GM12878 (cell line): ENCODE data around the gene LGALS1. TPM values are rescaled to one million over a fixed set of nuclear protein-coding genes. Genes with fewer than 3 reads are reported as not detected.

ENCODE experiments used
- CEBPB ChIP-seq, 2 experiments: fragments of 150-350 bp in 1 of 2; IDR thresholded peaks; 2 replicates each; pipeline ENCODE4 v1.6.1; 2012 to 2014; ENCODE audit warnings: low read depth in 2 of 2, low read length in 2 of 2, borderline replicate concordance in 1 of 2, inconsistent platforms in 1 of 2
- EGR1 ChIP-seq, 2 experiments: IDR thresholded peaks; 1 replicate in 1 of 2; 2 replicates in 1 of 2; pipeline ENCODE4 v1.6.1; 2011 to 2012; ENCODE audit warnings: low read depth in 2 of 2, low read length in 2 of 2, borderline replicate concordance in 1 of 2, mild to moderate bottlenecking in 1 of 2, moderate library complexity in 1 of 2
- KLF5 ChIP-seq: fragments of 450-650 bp; IDR thresholded peaks from 2 replicates; pipeline ENCODE4 v1.6.1; 2014; ENCODE audit warnings: mild to moderate bottlenecking; ENCODE audit not compliant: partially characterized antibody
- POLR2A ChIP-seq: IDR thresholded peaks from 2 replicates; pipeline ENCODE4 v1.6.1; 2011; ENCODE audit warnings: low read depth, mild to moderate bottlenecking, low read length
- RAD21 ChIP-seq: IDR thresholded peaks from 2 replicates; pipeline ENCODE4 v1.6.1; 2011; ENCODE audit warnings: mild to moderate bottlenecking, low read depth, low read length, moderate library complexity; ENCODE audit not compliant: insufficient read depth
- SIX5 ChIP-seq: IDR thresholded peaks from 2 replicates; pipeline ENCODE4 v1.6.1; 2011; ENCODE audit warnings: mild to moderate bottlenecking, low read depth, low read length, moderate library complexity; ENCODE audit not compliant: severe bottlenecking
- SMAD5 ChIP-seq: IDR thresholded peaks from 2 replicates; pipeline ENCODE4 v1.6.1; 2016; ENCODE audit warnings: antibody characterized with exemption, low read depth
- SMARCA5 ChIP-seq: fragments of 450-650 bp; IDR thresholded peaks from 2 replicates; pipeline ENCODE4 v1.6.1; 2017; ENCODE audit warnings: mild to moderate bottlenecking
- SP1 ChIP-seq: IDR thresholded peaks from one replicate; pipeline ENCODE4 v1.6.1; 2011; ENCODE audit warnings: low read depth, low read length
- TAF1 ChIP-seq: IDR thresholded peaks from 2 replicates; pipeline ENCODE4 v1.6.1; 2011; ENCODE audit warnings: mild to moderate bottlenecking, low read depth, low read length, borderline replicate concordance
- YY1 ChIP-seq: IDR thresholded peaks from 2 replicates; pipeline ENCODE4 v1.6.1; 2011; ENCODE audit warnings: low read depth, mild to moderate bottlenecking, low read length
- ZBED1 ChIP-seq: IDR thresholded peaks from 2 replicates; pipeline ENCODE4 v1.6.1; 2016; ENCODE audit warnings: borderline replicate concordance
- ZSCAN29 ChIP-seq: fragments of 450-650 bp; IDR thresholded peaks from 2 replicates; pipeline ENCODE4 v1.6.1; 2017; ENCODE audit warnings: mild to moderate bottlenecking, moderate library complexity
- polyA plus RNA-seq, 11 experiments: library from polyadenylated mRNA; depleted of rRNA in 4 of 11; unstranded in 6 of 11; stranded (reverse) in 5 of 11; fragments of >200 nt; fragmentation: Nextera tagmentation in 4 of 11; fragmentation: Illumina TruSeq in 1 of 11; extraction: Ambion mirVana in 4 of 11; extraction: Trizol in 1 of 11; gene quantifications; 1 replicate in 1 of 11; 2 replicates in 10 of 11; pipeline versions ENCODE4 v1.2.1 to v1.2.3, GENCODE V29; 2011 to 2016; ENCODE audit warnings: inconsistent platforms in 2 of 11, missing spikeins in 2 of 11, low read depth in 1 of 11
- total RNA-seq, 4 experiments: library from RNA; depleted of rRNA in 3 of 4; stranded (reverse); fragments of >200 nt in 3 of 4; fragmentation: Illumina TruSeq in 1 of 4; extraction: Trizol in 1 of 4; gene quantifications; 2 replicates each; pipeline versions ENCODE4 v1.2.1 to v1.2.3, GENCODE V29; 2013 to 2021
- TF ChIP-seq, protein P1 (sequence below): fragments of 450-650 bp; IDR thresholded peaks from 2 replicates; pipeline ENCODE4 v1.6.1; 2017; ENCODE audit warnings: antibody characterized with exemption, mild to moderate bottlenecking, moderate library complexity
- TF ChIP-seq, protein P2 (sequence below): fragments of 450-650 bp; IDR thresholded peaks from 2 replicates; pipeline ENCODE4 v1.6.1; 2018; ENCODE audit warnings: borderline replicate concordance, mild to moderate bottlenecking; ENCODE audit not compliant: partially characterized antibody
- TF ChIP-seq, protein P3 (sequence below): fragments of 450-650 bp; IDR thresholded peaks from 2 replicates; pipeline ENCODE4 v1.6.1; 2017; ENCODE audit warnings: low read depth, mild to moderate bottlenecking, moderate library complexity
- TF ChIP-seq, protein P4 (sequence below): fragments of 450-650 bp; IDR thresholded peaks from 2 replicates; pipeline ENCODE4 v1.6.1; 2016; ENCODE audit warnings: mild to moderate bottlenecking, moderate library complexity, borderline replicate concordance

The LGALS1 gene
- total and polyA plus RNA-seq, 10 of the 15 experiments (the other 5 are each of a cell fraction or from before 2014, with no cell fraction given), result 312 to 1,889 (median 706) TPM

DNA sequence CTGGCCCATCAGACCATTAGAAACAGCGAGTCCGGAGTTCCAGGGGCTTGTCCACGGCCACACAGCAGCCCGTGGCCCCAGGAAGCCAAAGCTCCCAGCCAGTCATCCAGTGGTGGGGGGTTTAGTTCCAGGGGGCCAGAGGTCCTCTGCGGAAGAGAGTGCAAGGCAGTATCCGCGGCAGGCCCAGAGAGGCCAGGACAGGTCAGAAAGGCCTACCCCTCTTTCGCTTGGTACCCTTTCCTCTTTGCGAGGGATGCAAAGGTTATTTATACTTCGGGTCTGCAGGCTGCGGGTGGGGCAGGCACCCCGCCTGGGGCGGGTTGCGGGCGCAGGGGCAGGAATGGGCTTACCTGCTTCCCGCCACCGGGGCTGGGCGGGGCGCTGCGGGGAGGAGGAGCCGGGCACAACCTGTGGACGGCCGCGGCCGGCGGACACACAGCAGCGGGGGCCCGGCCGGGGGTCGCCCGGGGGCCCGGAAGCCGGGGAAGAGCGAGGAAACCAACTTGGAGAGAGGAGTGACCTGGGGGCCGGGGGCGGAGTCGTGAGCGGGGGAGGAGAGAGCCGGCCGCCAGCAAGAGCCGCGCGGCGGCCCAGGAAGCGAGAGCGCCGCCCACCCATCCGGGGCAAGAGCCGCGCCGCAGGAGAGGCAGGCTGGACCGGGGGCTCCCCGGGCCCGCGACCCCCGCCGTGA is 36.2 kb upstream of the LGALS1 start, which contains the start of gene SH3BP1 (continued):
- TF ChIP-seq, protein P1, sequence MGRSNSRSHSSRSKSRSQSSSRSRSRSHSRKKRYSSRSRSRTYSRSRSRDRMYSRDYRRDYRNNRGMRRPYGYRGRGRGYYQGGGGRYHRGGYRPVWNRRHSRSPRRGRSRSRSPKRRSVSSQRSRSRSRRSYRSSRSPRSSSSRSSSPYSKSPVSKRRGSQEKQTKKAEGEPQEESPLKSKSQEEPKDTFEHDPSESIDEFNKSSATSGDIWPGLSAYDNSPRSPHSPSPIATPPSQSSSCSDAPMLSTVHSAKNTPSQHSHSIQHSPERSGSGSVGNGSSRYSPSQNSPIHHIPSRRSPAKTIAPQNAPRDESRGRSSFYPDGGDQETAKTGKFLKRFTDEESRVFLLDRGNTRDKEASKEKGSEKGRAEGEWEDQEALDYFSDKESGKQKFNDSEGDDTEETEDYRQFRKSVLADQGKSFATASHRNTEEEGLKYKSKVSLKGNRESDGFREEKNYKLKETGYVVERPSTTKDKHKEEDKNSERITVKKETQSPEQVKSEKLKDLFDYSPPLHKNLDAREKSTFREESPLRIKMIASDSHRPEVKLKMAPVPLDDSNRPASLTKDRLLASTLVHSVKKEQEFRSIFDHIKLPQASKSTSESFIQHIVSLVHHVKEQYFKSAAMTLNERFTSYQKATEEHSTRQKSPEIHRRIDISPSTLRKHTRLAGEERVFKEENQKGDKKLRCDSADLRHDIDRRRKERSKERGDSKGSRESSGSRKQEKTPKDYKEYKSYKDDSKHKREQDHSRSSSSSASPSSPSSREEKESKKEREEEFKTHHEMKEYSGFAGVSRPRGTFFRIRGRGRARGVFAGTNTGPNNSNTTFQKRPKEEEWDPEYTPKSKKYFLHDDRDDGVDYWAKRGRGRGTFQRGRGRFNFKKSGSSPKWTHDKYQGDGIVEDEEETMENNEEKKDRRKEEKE, result no peak
- TF ChIP-seq, protein P2, sequence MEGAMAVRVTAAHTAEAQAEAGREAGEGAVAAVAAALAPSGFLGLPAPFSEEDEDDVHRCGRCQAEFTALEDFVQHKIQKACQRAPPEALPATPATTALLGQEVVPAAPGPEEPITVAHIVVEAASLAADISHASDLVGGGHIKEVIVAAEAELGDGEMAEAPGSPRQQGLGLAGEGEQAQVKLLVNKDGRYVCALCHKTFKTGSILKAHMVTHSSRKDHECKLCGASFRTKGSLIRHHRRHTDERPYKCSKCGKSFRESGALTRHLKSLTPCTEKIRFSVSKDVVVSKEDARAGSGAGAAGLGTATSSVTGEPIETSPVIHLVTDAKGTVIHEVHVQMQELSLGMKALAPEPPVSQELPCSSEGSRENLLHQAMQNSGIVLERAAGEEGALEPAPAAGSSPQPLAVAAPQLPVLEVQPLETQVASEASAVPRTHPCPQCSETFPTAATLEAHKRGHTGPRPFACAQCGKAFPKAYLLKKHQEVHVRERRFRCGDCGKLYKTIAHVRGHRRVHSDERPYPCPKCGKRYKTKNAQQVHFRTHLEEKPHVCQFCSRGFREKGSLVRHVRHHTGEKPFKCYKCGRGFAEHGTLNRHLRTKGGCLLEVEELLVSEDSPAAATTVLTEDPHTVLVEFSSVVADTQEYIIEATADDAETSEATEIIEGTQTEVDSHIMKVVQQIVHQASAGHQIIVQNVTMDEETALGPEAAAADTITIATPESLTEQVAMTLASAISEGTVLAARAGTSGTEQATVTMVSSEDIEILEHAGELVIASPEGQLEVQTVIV, result no peak
- no peak for TF ChIP-seq RAD21
- TF ChIP-seq EGR1 (IDR thresholded peaks at IDR 0.05; ENCODE audit: borderline replicate concordance in 1 of 2, low read depth in 2 of 2, low read length in 2 of 2), result peak in 1 of 2 experiments; percentile 88; a peak in 2 of 3 replicates
- TF ChIP-seq YY1, result no peak
- TF ChIP-seq, protein P3, sequence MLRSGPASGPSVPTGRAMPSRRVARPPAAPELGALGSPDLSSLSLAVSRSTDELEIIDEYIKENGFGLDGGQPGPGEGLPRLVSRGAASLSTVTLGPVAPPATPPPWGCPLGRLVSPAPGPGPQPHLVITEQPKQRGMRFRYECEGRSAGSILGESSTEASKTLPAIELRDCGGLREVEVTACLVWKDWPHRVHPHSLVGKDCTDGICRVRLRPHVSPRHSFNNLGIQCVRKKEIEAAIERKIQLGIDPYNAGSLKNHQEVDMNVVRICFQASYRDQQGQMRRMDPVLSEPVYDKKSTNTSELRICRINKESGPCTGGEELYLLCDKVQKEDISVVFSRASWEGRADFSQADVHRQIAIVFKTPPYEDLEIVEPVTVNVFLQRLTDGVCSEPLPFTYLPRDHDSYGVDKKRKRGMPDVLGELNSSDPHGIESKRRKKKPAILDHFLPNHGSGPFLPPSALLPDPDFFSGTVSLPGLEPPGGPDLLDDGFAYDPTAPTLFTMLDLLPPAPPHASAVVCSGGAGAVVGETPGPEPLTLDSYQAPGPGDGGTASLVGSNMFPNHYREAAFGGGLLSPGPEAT, result no peak
- TF ChIP-seq CEBPB (IDR thresholded peaks at IDR 0.05; ENCODE audit: borderline replicate concordance in 1 of 2, low read depth in 2 of 2, low read length in 2 of 2), result no peak
- no peak for TF ChIP-seq SIX5
- TF ChIP-seq SMARCA5, result no peak
- no peak for TF ChIP-seq ZSCAN29
- no peak for TF ChIP-seq ZBED1
- TF ChIP-seq, protein P4, sequence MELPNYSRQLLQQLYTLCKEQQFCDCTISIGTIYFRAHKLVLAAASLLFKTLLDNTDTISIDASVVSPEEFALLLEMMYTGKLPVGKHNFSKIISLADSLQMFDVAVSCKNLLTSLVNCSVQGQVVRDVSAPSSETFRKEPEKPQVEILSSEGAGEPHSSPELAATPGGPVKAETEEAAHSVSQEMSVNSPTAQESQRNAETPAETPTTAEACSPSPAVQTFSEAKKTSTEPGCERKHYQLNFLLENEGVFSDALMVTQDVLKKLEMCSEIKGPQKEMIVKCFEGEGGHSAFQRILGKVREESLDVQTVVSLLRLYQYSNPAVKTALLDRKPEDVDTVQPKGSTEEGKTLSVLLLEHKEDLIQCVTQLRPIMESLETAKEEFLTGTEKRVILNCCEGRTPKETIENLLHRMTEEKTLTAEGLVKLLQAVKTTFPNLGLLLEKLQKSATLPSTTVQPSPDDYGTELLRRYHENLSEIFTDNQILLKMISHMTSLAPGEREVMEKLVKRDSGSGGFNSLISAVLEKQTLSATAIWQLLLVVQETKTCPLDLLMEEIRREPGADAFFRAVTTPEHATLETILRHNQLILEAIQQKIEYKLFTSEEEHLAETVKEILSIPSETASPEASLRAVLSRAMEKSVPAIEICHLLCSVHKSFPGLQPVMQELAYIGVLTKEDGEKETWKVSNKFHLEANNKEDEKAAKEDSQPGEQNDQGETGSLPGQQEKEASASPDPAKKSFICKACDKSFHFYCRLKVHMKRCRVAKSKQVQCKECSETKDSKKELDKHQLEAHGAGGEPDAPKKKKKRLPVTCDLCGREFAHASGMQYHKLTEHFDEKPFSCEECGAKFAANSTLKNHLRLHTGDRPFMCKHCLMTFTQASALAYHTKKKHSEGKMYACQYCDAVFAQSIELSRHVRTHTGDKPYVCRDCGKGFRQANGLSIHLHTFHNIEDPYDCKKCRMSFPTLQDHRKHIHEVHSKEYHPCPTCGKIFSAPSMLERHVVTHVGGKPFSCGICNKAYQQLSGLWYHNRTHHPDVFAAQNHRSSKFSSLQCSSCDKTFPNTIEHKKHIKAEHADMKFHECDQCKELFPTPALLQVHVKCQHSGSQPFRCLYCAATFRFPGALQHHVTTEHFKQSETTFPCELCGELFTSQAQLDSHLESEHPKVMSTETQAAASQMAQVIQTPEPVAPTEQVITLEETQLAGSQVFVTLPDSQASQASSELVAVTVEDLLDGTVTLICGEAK, result no peak
- TF ChIP-seq SP1, result no peak
- no peak for TF ChIP-seq SMAD5
- peak; percentile 46; the same call in 1 of the 2 replicates for TF ChIP-seq POLR2A
- no peak for TF ChIP-seq KLF5
- TF ChIP-seq TAF1, result no peak
- TF ChIP-seq, all 136 proteins: peak for 9
